Measurements from ENCODE around the gene ARHGAP45.

Gene ARHGAP45, protein sequence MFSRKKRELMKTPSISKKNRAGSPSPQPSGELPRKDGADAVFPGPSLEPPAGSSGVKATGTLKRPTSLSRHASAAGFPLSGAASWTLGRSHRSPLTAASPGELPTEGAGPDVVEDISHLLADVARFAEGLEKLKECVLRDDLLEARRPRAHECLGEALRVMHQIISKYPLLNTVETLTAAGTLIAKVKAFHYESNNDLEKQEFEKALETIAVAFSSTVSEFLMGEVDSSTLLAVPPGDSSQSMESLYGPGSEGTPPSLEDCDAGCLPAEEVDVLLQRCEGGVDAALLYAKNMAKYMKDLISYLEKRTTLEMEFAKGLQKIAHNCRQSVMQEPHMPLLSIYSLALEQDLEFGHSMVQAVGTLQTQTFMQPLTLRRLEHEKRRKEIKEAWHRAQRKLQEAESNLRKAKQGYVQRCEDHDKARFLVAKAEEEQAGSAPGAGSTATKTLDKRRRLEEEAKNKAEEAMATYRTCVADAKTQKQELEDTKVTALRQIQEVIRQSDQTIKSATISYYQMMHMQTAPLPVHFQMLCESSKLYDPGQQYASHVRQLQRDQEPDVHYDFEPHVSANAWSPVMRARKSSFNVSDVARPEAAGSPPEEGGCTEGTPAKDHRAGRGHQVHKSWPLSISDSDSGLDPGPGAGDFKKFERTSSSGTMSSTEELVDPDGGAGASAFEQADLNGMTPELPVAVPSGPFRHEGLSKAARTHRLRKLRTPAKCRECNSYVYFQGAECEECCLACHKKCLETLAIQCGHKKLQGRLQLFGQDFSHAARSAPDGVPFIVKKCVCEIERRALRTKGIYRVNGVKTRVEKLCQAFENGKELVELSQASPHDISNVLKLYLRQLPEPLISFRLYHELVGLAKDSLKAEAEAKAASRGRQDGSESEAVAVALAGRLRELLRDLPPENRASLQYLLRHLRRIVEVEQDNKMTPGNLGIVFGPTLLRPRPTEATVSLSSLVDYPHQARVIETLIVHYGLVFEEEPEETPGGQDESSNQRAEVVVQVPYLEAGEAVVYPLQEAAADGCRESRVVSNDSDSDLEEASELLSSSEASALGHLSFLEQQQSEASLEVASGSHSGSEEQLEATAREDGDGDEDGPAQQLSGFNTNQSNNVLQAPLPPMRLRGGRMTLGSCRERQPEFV

DNA sequence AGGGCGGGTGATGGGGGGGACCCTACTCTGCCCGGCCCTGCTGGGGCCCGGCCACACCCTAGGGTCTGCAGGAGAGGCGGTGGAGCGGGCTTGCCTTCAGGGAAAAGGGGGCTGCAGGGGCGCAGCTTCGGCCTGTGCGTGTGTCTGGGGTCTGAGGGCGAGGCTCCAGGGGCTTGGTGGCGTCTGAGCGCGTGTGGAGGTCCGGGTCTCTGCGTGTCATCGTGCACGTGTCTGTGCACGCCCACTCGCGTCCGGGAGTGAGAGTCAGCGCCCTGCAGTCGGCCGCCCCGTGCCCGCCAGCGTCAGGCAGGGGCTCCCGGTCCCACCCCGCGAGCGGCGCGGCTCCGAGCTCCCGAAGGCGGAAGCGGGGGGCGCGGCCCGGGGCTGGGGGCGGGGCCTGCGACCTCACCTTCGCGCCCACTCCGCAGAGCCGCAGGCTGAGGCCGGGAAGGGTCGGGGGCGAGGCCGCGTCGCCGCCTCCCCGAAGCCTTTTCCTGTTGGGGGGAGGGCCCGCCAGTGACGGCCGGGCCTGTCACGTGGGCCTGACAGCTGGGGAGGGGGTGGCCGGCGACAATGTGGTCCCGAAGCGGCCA is at the start of gene ARHGAP45:
ARHGAP45 (plus strand) TSS at position 420 of the 593 bp plus-strand sequence. CDS start 239 bp downstream, outside the sequence.
- no peaks in the 10 kb centered on the region for H3K9me2 ChIP-seq (replicated peaks; ENCODE audit: control insufficient read depth, low read length)
- H3K79me2 ChIP-seq (ENCODE audit: control insufficient read depth, low read length), result peaks cover 38% of the 10 kb centered on the region
- peaks cover 48% of the 10 kb centered on the region for H3K4me1 ChIP-seq (ENCODE audit: control insufficient read depth, low read length)
- TF ChIP-seq EZH2phosphoT487 (IDR thresholded peaks at IDR 0.05; ENCODE audit: borderline replicate concordance, low read length), result no peak
- TF ChIP-seq, protein P1, sequence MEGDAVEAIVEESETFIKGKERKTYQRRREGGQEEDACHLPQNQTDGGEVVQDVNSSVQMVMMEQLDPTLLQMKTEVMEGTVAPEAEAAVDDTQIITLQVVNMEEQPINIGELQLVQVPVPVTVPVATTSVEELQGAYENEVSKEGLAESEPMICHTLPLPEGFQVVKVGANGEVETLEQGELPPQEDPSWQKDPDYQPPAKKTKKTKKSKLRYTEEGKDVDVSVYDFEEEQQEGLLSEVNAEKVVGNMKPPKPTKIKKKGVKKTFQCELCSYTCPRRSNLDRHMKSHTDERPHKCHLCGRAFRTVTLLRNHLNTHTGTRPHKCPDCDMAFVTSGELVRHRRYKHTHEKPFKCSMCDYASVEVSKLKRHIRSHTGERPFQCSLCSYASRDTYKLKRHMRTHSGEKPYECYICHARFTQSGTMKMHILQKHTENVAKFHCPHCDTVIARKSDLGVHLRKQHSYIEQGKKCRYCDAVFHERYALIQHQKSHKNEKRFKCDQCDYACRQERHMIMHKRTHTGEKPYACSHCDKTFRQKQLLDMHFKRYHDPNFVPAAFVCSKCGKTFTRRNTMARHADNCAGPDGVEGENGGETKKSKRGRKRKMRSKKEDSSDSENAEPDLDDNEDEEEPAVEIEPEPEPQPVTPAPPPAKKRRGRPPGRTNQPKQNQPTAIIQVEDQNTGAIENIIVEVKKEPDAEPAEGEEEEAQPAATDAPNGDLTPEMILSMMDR (IDR thresholded peaks at IDR 0.05; ENCODE audit: low read depth, low read length, poor library complexity, severe bottlenecking), result no peak
- peaks cover 9% of the 10 kb centered on the region; the same call in 1 of the 2 replicates for H3F3A ChIP-seq (ENCODE audit: control insufficient read depth, insufficient read depth)
- H3K9me3 ChIP-seq (ENCODE audit: control insufficient read depth, insufficient read depth, low read length), result no peaks in the 10 kb centered on the region
- H3K27ac ChIP-seq (ENCODE audit: low read depth, low read length), result peak within 1 kb of the TSS; percentile 91
- no peaks in the 10 kb centered on the region for H3K27me3 ChIP-seq (ENCODE audit: control insufficient read depth, low read length)
- peaks cover 27% of the 10 kb centered on the region for H3K36me3 ChIP-seq (ENCODE audit: control insufficient read depth, low read length)
- H3K4me3 ChIP-seq (ENCODE audit: low read length), result peak within 1 kb of the TSS; percentile 88
- peak within 1 kb of the TSS; percentile 96 for H3K4me2 ChIP-seq (ENCODE audit: low read length)
- H4K20me1 ChIP-seq (ENCODE audit: control insufficient read depth, insufficient read depth, low read depth, low read length), result no peaks in the 10 kb centered on the region

DNA sequence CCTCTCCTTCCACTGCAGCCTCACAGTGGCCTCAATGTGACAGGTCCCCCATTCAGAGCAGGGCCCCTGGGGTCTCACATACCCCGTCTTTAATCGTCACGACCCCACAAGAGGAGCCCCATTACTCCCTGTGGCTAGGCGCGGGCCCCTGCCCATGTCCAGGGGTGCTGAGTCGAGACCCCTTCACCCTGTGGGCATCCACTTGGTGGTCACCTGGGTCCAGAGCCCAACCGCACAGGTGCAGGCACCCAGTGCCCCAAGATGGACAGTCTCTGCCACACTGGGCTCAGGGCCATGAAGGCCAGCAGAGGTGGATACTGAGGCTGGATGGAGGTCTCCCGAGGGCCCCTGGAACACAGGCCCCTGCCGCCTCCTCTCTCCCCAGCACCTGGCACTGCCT is 49.1 kb upstream of the ARHGAP45 start:
- H3K4me1 ChIP-seq (ENCODE audit: control insufficient read depth, low read length), result peaks cover 49% of the 10 kb centered on the region
- peaks cover 11% of the 10 kb centered on the region for H3F3A ChIP-seq (ENCODE audit: control insufficient read depth, insufficient read depth)
- peak overlapping the region; percentile 100 for H3K4me3 ChIP-seq (ENCODE audit: low read length)
- H3K79me2 ChIP-seq (ENCODE audit: control insufficient read depth, low read length), result peaks cover 81% of the 10 kb centered on the region
- no peaks in the 10 kb centered on the region for H3K9me3 ChIP-seq (ENCODE audit: control insufficient read depth, insufficient read depth, low read length)
- peaks cover 45% of the 10 kb centered on the region for H4K20me1 ChIP-seq (ENCODE audit: control insufficient read depth, insufficient read depth, low read depth, low read length)
- no peak for TF ChIP-seq EZH2phosphoT487 (IDR thresholded peaks at IDR 0.05; ENCODE audit: borderline replicate concordance, low read length)
- TF ChIP-seq, protein P1 (IDR thresholded peaks at IDR 0.05; ENCODE audit: low read depth, low read length, poor library complexity, severe bottlenecking), result no peak
- H3K36me3 ChIP-seq (ENCODE audit: control insufficient read depth, low read length), result peaks cover 73% of the 10 kb centered on the region
- no peaks in the 10 kb centered on the region for H3K27me3 ChIP-seq (ENCODE audit: control insufficient read depth, low read length)
- H3K4me2 ChIP-seq (ENCODE audit: low read length), result peak overlapping the region; percentile 99
- H3K27ac ChIP-seq (ENCODE audit: low read depth, low read length), result no peak overlapping the region
- no peaks in the 10 kb centered on the region for H3K9me2 ChIP-seq (replicated peaks; ENCODE audit: control insufficient read depth, low read length)

- Histone ChIP-seq H3K4me1 (ENCODE audit: control insufficient read depth, low read length) (peaks cover 53% of the 10 kb centered on the region), H3K4me2 (ENCODE audit: low read length) (peak overlapping the region; percentile 99), H3K9me3 (ENCODE audit: control insufficient read depth, insufficient read depth, low read length) (no peaks in the 10 kb centered on the region), H3F3A (ENCODE audit: control insufficient read depth, insufficient read depth) (peaks cover 13% of the 10 kb centered on the region), H4K20me1 (ENCODE audit: control insufficient read depth, insufficient read depth, low read depth, low read length) (peaks cover 40% of the 10 kb centered on the region), H3K36me3 (ENCODE audit: control insufficient read depth, low read length) (peaks cover 68% of the 10 kb centered on the region), H3K79me2 (ENCODE audit: control insufficient read depth, low read length) (peaks cover 76% of the 10 kb centered on the region), H3K9me2 (replicated peaks; ENCODE audit: control insufficient read depth, low read length) (no peaks in the 10 kb centered on the region), H3K4me3 (ENCODE audit: low read length) (peak overlapping the region; percentile 100), H3K27me3 (ENCODE audit: control insufficient read depth, low read length) (no peaks in the 10 kb centered on the region), H3K27ac (ENCODE audit: low read depth, low read length) (no peak overlapping the region)
- TF ChIP-seq, protein P1 (IDR thresholded peaks at IDR 0.05; ENCODE audit: low read depth, low read length, poor library complexity, severe bottlenecking), result no peak
- no peak for TF ChIP-seq EZH2phosphoT487 (IDR thresholded peaks at IDR 0.05; ENCODE audit: borderline replicate concordance, low read length)
Measured at GRCh38 chr19:1018393-1018792, 48.6 kb upstream of the ARHGAP45 start.

All from DOHH2 (cell line).